HepG2 (cell line): ENCODE measurements around the gene PLCB4.

Experiments used
- ARID2 ChIP-seq: sonication (generic); formaldehyde crosslinking; IDR thresholded peaks from 2 replicates; pipeline ENCODE4 v1.8.1; 2022; ENCODE audit warnings: mild to moderate bottlenecking, missing genetic modification reagents, borderline replicate concordance
- FOXK2 ChIP-seq: fragments of 450-650 bp; IDR thresholded peaks from 2 replicates; pipeline ENCODE4 v1.6.1; 2016
- RELA ChIP-seq: sonication (generic); formaldehyde crosslinking; IDR thresholded peaks from 2 replicates; pipeline ENCODE4 v1.4.0; 2020; ENCODE audit warnings: missing genetic modification reagents
- TOE1 ChIP-seq: sonication (generic); formaldehyde crosslinking; IDR thresholded peaks from 2 replicates; pipeline ENCODE4 v1.4.0; 2020; ENCODE audit warnings: mild to moderate bottlenecking, missing genetic modification reagents

DNA sequence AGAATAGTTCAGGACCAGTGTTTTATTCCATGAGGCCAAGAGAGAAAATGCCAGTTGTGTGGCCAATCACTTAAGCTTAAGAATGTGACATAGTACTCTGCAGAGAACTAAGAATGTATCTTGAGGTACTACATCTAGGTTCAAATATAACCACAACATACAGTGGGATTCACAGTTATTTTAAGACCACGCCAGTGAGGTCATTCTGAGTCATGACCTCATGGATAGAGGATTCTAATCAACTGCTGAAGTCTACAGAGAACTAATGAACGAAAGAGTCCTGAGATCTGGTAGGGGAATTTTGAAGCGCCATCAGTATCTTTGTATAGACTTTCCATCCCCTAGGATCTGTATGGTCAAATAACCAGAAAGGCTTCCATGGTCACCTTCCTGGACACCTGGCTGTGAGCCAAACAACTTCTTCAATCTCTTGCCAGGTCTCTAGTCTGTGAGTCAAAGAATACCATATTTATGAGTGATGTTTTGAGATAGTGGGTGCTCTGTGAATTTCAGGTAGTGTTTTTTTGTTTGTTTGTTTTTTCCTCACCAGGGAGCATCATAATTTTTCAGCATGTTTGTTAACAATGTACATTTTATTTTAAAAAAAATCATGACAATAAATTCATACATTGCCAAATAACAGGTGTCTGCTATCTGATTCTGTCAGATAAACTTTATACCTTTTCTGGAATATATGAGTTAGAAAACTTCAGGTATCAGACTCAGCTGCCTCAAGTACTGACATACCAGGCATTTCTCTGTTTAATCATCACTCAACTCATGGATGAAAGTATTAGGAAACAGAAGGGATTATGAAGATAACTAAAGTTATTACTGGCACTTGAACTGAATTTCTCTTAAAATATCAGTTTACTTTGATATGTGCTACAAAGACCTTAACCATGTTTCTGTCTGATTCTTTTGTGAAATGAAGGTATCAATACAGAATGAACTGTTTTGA, 217.9 kb downstream of the PLCB4 start:
- TF ChIP-seq RELA (CRISPR knock-in tag) (no peak), TOE1 (CRISPR knock-in tag) (no peak), ARID2 (CRISPR knock-in tag) (no peak), FOXK2 (no peak)
